ENCODE measurements around the gene ANKRD29.

Gene ANKRD29

GRCh38 chr18:23587220-23587642, 75.5 kb downstream of the ANKRD29 start:
- H3K4me2 ChIP-seq (ENCODE audit: low read depth, low read length, poor library complexity, severe bottlenecking) = peak overlapping the region; percentile 92
- peaks cover 37% of the 10 kb centered on the region for H3K79me2 ChIP-seq (ENCODE audit: insufficient read depth, low read length)
- peaks cover 29% of the 10 kb centered on the region for H3K4me1 ChIP-seq (ENCODE audit: insufficient read depth, low read length, poor library complexity, severe bottlenecking)
- no peaks in the 10 kb centered on the region for H3K27me3 ChIP-seq (ENCODE audit: insufficient read depth, low read length, poor library complexity, severe bottlenecking)
- peak overlapping the region; percentile 88 for H3K9ac ChIP-seq (ENCODE audit: low read depth, low read length, poor library complexity, severe bottlenecking)
- peaks cover 11% of the 10 kb centered on the region for H4K20me1 ChIP-seq (ENCODE audit: insufficient read depth, low read length, poor library complexity, severe bottlenecking)
- H3K4me3 ChIP-seq (ENCODE audit: low read length, poor library complexity, severe bottlenecking) = peak overlapping the region; percentile 98
- peak overlapping the region; percentile 96 for H2AFZ ChIP-seq (ENCODE audit: low read length)
- H3K36me3 ChIP-seq (ENCODE audit: insufficient read depth, low read length) = no peaks in the 10 kb centered on the region
- H3K9me3 ChIP-seq (ENCODE audit: insufficient read depth, low read depth, low read length) = no peaks in the 10 kb centered on the region
- no peaks in the 10 kb centered on the region for H3F3A ChIP-seq (ENCODE audit: low read depth)
- no peak for TF ChIP-seq CTCF (conservative IDR thresholded peaks at IDR 0.05; ENCODE audit: low read length)
- no peak for TF ChIP-seq EZH2phosphoT487 (IDR thresholded peaks at IDR 0.05; ENCODE audit: borderline replicate concordance)
- H3K9me2 ChIP-seq (replicated peaks; ENCODE audit: low read depth, low read length) = no peaks in the 10 kb centered on the region

GRCh38 chr18:23586249-23587196, 76.2 kb downstream of the ANKRD29 start, which contains the start of gene NPC1:
NPC1 (minus strand) TSS chr18:23586506; CDS start chr18:23586343, 163 bp downstream.
- H4K20me1 ChIP-seq (ENCODE audit: insufficient read depth, low read length, poor library complexity, severe bottlenecking) = peaks cover 11% of the 10 kb centered on the region
- no peaks in the 10 kb centered on the region for H3K9me3 ChIP-seq (ENCODE audit: insufficient read depth, low read depth, low read length)
- peak within 1 kb of the TSS; percentile 88 for H3K9ac ChIP-seq (ENCODE audit: low read depth, low read length, poor library complexity, severe bottlenecking)
- H3K4me2 ChIP-seq (ENCODE audit: low read depth, low read length, poor library complexity, severe bottlenecking) = peak within 1 kb of the TSS; percentile 96
- no peaks in the 10 kb centered on the region for H3K9me2 ChIP-seq (replicated peaks; ENCODE audit: low read depth, low read length)
- no peaks in the 10 kb centered on the region for H3K27me3 ChIP-seq (ENCODE audit: insufficient read depth, low read length, poor library complexity, severe bottlenecking)
- peaks cover 44% of the 10 kb centered on the region for H3K79me2 ChIP-seq (ENCODE audit: insufficient read depth, low read length)
- H3K4me1 ChIP-seq (ENCODE audit: insufficient read depth, low read length, poor library complexity, severe bottlenecking) = peaks cover 36% of the 10 kb centered on the region
- H3K36me3 ChIP-seq (ENCODE audit: insufficient read depth, low read length) = no peaks in the 10 kb centered on the region
- H2AFZ ChIP-seq (ENCODE audit: low read length) = peak within 1 kb of the TSS; percentile 96
- no peak for TF ChIP-seq EZH2phosphoT487 (IDR thresholded peaks at IDR 0.05; ENCODE audit: borderline replicate concordance)
- TF ChIP-seq CTCF (conservative IDR thresholded peaks at IDR 0.05; ENCODE audit: low read length) = peak; percentile 70
- H3F3A ChIP-seq (ENCODE audit: low read depth) = no peaks in the 10 kb centered on the region
- peak within 1 kb of the TSS; percentile 98 for H3K4me3 ChIP-seq (ENCODE audit: low read length, poor library complexity, severe bottlenecking)

- peaks cover 16% of the 10 kb centered on the region for H4K20me1 ChIP-seq (ENCODE audit: insufficient read depth, low read length, poor library complexity, severe bottlenecking)
- no peaks in the 10 kb centered on the region for H3K9me3 ChIP-seq (ENCODE audit: insufficient read depth, low read depth, low read length)
- peak overlapping the region; percentile 98 for H3K4me3 ChIP-seq (ENCODE audit: low read length, poor library complexity, severe bottlenecking)
- peak overlapping the region; percentile 96 for H2AFZ ChIP-seq (ENCODE audit: low read length)
- no peaks in the 10 kb centered on the region for H3F3A ChIP-seq (ENCODE audit: low read depth)
- H3K9ac ChIP-seq (ENCODE audit: low read depth, low read length, poor library complexity, severe bottlenecking) = peak overlapping the region; percentile 88
- H3K4me1 ChIP-seq (ENCODE audit: insufficient read depth, low read length, poor library complexity, severe bottlenecking) = peaks cover 43% of the 10 kb centered on the region
- peak overlapping the region; percentile 96 for H3K4me2 ChIP-seq (ENCODE audit: low read depth, low read length, poor library complexity, severe bottlenecking)
- no peaks in the 10 kb centered on the region for H3K27me3 ChIP-seq (ENCODE audit: insufficient read depth, low read length, poor library complexity, severe bottlenecking)
- H3K9me2 ChIP-seq (replicated peaks; ENCODE audit: low read depth, low read length) = no peaks in the 10 kb centered on the region
- TF ChIP-seq EZH2phosphoT487 (IDR thresholded peaks at IDR 0.05; ENCODE audit: borderline replicate concordance) (no peak), CTCF (conservative IDR thresholded peaks at IDR 0.05; ENCODE audit: low read length) (no peak)
- peaks cover 51% of the 10 kb centered on the region for H3K79me2 ChIP-seq (ENCODE audit: insufficient read depth, low read length)
- H3K36me3 ChIP-seq (ENCODE audit: insufficient read depth, low read length) = no peaks in the 10 kb centered on the region
Observed at GRCh38 chr18:23585897-23586248, 76.8 kb downstream of the ANKRD29 start.

Measured in Loucy (cell line).